Measurements from ENCODE around the gene LHX2.
"Not testable (repeated sequence)": the region's sequence is repeated elsewhere in the genome, so short reads cannot be mapped to it uniquely, and the experiment has no call there.

The LHX2 gene, protein sequence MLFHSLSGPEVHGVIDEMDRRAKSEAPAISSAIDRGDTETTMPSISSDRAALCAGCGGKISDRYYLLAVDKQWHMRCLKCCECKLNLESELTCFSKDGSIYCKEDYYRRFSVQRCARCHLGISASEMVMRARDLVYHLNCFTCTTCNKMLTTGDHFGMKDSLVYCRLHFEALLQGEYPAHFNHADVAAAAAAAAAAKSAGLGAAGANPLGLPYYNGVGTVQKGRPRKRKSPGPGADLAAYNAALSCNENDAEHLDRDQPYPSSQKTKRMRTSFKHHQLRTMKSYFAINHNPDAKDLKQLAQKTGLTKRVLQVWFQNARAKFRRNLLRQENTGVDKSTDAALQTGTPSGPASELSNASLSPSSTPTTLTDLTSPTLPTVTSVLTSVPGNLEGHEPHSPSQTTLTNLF

DNA sequence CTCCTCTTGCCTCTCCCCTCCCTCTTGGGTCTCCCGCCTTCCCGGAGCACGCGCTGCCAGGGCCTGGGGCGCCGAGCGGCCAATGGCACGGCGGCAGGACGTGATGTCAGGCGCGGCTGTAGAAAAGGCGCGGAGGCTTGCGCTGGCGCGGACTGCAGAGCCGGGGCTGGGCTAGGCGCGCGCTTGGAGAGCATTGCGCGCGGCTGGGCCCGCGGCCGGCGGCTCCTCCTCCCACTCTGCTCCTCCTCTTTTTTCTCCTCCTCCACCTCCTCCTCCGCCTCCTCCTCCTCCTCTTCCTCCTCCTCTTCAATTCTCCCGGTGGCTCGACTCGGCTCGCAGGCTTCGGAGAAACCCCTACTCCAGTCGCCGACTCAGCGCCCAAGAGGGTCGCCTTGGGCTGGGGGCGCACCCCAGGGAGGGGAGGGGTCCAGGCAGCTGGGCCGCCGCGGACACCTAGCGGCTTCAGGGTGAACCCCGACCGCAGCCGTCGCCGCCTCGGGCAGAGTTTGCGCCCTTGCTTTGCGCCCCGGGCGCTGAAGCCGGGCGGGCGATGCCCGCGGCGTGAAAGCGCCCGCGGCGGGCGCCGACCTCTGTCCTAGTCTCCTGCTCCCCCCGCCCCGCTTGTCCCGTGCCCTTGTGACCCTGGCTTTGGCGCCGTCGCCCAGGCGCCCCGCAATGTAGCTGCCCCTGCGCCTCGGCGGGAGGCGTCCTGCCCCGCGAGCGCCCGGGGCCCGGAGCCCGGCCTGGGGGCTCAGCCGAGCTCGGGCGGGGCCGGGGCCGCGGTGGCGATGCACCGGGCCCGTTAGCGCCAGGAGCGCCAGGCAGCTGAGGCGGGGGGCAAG, at the start of gene LHX2:
LHX2 (plus strand) TSS at position 309 of the 842 bp plus-strand sequence. CDS start 581 bp downstream, outside the sequence.
- DNase-seq (ENCODE audit: low spot score) = no peak

DNA sequence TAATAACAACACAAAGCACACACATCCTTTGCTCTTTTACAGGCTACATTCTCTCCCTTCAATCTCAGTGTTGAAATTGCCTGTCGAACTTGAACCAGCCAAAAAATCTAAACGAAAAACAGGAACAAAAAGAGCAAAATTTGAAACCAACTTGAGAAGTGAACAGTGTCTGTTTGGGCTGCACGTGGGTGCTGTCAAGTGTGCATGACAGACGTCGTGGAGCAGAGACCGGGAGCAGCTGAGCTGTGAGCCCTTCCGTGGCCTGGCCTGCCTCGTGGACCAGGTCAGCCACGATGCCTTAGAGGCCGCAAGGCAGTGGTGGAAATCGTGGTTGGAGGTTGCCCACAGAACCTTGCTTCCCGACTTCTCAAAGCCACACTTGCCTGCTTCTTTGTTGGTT, 46.8 kb upstream of the LHX2 start:
- no peak for DNase-seq (ENCODE audit: low spot score)

DNA sequence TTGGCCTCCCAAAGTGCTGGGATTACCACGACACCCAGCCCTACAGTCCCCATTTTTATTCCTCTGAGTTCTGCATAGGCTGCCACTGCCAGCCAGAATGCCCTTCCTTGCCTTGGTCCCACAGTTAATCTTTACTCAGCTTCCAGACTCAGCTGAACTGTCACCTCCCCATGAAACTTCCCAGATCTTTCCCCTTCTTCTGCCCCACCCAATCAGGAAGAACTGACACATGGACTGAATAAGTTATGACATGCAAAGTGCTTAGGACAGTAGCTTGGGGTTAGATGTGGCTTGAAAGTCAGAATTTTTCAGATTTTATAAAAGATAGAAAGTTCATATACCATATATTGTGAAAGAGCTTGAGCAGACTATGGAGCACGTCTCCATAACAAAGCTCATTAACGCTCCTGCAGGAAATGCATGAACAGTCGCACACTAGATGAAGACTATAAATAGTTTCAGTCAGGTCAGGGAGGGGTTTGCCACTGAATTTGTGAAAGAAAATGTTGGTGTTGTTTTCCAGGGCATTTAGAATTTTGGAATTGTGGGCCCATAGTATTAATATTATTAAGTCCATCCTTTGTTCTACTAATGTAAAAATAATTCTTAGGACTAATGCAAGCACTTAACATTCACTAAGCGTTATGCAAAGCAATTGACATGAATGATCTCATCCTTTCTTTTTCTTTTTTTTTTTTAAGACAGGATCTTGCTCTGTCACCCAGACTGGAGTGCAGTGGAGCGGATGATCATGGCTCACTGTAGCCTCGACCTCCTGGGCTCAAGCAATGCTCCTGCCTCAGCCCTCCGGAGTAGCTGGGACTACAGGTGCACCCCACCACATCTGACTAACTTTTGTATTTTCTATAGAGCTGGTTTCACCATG, 45.5 kb upstream of the LHX2 start:
- DNase-seq (ENCODE audit: low spot score) = no peak

DNA sequence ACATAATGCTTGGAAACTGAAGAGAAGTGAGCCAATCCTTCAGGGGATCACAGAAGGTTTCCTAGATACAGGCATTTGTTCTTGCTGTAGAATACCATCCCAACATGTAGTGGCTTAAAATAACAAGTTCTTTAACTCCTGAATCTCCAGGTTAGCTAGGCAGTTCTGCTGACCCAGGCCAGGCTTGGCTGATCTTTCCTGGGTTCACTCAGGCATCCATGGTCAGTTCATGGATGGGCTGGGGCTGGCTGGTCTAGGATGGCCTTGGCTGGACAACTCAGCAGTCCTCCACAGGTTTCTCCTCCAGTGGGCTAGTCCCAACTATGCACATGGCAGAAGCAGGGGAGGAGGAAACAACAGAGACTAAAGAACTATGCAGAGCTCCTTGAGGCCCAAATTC, 44.2 kb upstream of the LHX2 start:
- no peak for DNase-seq (ENCODE audit: low spot score)

DNA sequence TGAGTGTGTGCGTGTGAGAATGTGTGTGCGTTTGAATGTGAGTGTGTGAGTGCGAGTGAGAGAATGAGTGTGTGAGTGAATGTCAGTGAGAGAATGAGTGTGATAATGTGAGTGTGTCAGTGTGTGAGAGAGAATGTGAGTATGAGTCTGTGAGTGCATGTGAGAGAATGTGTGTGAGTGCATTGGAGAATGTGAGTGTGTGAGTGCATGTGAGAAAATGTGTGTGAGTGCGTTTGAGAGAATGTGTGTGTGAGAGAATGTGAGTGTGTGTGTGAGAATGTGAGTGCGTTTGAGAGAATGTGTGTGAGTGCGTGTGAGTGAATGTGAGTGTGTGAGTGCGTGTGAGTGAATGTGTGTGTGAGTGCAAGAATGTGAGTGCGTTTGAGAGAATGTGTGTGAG, 39.0 kb upstream of the LHX2 start:
- DNase-seq (ENCODE audit: low spot score) = no peak

DNA sequence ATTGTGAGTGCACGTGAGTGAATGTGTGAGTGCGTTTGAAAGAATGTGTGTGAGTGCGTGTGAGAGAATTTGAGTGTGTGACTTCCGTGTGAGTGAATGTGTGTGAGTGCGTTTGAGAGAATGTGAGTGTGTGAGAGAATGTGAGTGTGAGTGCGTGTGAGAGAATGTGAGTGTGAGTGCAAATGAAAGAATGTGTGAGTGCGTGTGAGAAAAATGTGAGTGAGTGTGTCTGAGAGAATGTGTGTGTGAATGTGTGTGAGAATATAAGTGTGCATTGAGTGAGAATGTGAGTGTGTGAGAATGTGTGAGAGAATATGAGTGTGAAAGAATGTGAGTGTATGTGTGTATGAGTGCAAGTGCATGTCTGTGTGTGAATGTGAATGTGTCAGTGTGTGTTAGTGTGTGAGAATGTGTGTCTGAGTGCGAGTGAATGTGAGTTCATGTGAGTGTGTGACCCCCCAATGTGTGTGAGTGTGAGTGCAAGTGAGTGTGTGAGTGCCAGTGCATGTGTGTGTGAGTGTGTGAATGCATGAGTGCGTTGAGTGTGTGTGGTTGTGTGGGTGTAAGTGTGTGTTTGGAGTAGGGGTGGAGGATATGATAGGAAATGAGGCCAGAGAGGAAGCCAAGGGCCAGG, 37.9 kb upstream of the LHX2 start:
- no peak for DNase-seq (ENCODE audit: low spot score)

DNA sequence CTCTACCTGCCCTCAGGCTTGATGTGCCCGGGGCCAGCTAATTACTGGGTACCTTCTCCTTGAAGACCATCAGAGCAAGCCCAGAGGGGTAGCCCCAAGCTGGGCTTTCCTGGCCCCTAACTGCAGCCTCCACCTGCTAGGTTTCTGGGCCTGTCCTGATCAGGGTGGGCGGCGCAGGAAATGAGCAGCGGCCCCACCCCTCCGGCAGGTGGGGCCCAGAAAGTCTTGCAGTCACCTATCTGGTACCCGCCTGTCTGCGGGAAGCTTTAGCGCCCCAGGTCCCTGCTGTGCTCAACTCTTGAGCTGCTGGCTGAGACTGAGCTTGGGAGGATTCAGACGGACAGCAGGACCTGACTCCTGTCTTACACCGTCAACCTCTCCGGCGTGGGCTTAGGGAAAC, 37.1 kb upstream of the LHX2 start:
- no peak for DNase-seq (ENCODE audit: low spot score)

DNA sequence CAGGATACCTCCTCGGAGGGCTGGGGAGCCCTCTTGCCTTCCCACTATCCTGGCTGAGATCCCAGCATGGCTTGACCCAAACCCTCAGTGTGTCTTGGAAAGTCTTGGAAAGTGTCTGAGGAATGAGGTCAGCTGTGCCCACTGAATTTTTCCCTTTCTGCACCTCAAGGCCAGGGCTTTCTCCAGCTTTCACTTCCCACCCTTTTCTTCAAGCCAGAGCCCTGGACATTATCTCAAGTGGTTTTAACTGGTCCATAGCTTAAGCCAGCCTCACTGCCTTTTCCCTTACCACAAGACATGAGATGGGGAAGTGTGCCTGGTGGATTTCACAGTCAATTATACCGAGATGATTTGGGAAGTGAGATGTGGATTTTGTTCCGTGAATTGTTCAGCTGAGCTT, 35.7 kb upstream of the LHX2 start:
- DNase-seq (ENCODE audit: low spot score) = no peak

DNA sequence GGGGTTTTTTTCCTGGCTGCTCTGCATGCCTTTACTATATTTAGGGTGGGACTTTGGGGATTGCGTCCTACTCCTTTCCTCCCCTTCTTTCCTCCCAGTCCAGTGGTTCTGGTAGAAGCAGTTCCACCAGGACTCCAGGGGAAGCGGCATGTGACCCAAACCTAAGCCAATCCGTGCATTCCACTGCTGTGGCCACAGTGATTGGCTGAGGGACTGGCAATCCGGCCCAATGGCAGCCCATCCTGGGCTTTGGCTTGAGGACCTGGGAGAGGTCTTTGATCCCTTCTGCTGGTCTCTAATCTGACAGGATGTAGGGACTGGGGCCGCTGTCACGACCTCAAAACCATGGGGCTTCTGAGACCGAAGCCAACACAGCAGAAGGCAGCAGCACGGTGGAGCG, 35.0 kb upstream of the LHX2 start:
- not testable (repeated sequence) for DNase-seq (ENCODE audit: low spot score)

DNA sequence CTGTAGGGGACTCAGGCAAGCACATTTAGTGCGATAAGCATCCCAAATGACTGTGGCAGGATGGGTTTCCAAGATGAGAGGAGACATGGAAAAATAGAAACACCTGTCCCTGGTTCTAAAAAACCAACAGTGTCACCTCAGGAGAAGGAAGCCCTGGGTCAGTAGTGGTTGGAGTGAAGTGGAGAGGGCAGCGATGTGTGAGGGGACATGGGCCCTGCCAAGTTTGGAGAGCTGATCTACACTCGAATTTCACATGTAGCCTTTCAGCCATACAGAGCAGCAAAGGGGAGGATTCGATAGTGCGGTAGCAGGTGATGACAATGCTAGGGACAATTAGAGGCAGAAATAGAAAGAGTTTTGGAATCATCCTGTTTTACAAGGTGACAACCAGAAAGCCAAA, 32.6 kb upstream of the LHX2 start:
- DNase-seq (ENCODE audit: low spot score) = no peak

DNA sequence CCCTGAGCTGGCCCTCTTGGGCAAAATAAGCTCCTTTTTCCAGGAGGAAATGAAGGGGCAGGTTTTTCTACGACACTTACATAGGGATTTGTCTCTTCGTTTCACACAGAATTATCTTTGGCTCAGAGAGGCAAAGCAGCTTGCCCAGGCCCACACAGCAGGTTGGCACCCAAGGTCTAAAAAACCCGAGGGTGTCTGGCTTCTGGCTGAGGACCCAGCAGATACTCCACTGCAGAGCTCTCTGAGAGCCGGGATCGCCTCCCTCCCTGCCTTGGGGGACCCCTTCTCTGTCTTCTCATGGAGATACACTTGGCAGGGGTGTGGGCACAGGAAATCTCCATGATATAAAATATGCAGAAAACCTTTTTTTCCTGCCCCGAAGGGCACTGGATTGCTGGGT, 29.0 kb upstream of the LHX2 start:
- DNase-seq (ENCODE audit: low spot score) = no peak

DNA sequence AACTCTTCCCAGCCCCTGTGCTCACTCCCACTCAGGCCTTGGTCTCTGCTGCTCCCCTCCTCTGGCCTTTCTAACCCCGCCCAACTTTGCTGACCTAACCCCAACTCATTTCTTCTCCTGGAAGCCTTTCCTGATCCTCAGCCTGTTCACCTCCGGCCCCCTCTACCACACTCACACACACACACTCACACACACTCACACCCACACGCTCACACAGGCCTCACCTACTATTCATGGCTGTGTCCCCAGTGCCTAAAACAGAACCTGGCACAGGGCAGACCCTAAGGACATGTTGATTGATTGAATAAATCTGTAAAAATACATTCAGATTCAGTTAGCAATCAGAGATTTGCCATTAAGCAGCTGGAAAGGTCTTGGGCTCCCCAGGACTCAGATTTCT, 28.5 kb upstream of the LHX2 start:
- DNase-seq (ENCODE audit: low spot score) = no peak

DNA sequence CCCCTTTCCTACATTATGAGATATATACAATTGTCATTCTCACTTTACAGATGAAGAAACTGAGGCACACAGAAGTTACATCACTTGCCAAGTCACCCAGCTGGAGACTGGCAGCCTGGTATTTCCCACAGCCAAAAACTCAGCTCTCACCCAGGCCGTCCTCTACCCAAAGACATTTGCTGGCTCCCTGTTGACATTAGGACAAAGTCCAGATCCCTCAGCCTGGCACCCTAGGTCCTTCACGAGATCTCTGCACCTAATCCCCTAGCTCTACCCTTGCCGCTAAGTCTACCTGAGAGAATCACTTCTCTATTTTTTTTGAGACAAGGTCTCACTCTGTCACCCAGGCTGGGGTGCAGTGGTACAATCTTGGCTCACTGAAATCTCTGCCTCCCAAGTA, 26.8 kb upstream of the LHX2 start:
- no peak for DNase-seq (ENCODE audit: low spot score)

DNA sequence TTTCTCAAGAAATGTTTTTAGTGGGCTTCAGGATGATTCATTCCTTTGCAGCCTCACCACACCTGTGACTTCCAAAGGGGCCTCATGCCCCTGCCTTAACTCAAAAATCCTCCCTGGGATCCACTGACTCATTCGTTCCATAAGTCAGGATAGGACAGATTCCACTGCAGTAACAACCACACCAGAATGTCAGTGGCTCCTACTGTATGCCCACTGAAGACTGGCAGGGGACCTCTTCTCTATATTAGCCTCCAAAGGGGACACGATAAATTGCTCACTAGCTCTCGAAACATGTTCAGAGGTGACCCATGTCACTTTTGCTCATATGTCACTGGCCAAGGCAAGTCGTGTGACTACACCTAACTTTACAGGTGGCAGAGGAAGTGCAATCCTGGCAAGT, 25.7 kb upstream of the LHX2 start:
- DNase-seq (ENCODE audit: low spot score) = no peak

DNA sequence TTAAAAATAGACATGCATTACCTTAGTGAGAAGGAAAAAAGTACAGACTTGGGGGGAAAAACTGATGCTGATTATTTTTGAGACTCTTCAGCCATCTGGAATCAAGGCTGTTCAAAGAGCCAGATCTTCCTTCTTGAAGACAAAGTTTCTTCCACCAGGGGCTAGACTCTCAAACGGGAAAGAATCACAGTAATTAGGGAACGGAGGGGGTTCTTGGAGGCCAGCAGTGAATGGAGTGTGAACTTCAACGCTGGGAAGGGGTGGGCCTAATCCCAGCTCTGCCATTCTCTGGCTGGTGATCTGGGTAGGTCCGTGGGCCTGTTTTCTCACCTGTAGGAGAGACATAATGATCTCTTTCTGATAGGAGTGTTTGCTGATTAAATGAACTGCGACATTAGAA, 21.1 kb upstream of the LHX2 start:
- DNase-seq (ENCODE audit: low spot score) = no peak

DNA sequence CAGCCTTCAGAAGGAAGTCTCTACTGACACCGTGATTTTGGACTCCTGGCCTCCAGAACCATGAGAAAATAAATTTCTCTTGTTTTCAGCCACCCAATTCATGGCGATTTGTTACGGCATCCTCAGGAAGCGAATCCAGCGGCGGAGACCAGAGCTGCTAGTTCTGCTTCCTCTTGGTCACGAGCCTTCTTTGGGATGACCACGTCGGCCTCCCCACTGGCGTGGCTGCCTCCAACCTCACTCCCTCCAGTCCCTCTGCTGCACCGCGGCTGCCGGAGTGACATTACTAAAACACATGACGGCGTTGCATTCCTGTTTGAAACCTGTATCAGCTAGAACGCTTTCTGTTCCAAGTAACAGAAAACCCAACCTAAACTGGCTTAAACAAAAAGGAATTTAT, 18.9 kb upstream of the LHX2 start:
- not testable (repeated sequence) for DNase-seq (ENCODE audit: low spot score)

DNA sequence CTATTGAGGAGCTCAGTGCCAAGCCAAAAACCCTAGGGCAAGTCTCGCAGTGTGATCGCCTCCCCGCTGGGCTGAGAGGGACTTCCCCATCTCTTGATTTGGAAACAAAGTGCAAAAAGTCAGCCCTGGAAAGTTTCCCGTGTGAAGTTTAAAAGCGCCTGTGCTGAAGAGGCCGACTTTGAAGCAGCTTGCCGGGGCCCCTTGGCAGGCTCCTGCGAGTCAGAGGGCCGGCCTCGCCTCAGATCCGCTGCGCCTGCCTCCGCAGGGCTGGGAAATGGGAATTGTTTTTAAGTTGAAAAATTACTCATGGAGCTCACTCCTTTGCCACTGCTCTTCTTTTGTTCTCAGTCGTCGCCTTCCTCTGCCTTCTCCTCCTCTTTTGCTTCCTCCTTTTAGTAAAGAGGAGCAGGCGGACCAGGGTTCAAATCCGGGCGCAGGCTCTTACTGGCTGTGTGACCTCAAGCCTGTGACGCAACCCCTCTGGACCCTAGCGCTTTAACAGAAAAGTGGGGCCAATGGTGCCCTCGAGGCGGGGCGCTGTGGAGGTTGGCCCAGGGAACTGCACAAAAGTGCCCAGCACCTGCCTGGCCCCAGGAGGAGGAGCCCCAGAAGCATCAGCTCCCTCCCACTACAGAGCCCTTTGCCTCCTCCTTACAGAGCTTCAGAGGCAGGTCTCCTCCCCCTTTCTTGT, 14.7 kb upstream of the LHX2 start:
- DNase-seq (ENCODE audit: low spot score) = no peak

DNA sequence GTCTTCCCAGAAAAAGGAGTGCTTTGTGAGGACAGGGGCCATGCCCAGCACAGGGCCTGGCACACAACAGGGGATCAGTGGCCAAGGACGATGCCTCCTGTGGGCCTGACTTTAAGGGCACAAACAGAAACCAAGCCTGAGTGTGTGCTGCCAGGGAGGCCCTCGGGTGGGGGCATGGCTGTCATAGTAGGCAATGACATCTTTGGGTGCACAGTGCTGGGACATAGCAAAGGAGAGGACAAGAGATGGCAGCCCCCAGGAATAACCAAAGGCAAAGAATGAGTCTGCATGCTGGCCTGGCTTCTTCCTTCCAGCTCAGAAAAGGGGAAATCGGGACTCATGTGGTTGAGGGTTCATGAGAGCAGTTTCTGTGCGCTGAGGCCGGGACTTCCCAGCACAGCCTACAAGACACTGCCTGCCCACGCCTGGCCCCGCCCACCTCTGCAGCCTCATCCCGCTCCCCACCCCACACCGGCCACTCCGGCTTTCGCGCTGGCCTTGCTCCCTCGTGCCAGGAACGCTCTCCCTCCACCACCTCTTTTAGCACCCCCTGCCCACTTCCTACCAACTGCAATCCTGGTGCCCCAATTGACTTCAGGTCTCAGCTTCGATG, 13.8 kb upstream of the LHX2 start:
- DNase-seq (ENCODE audit: low spot score) = no peak

DNA sequence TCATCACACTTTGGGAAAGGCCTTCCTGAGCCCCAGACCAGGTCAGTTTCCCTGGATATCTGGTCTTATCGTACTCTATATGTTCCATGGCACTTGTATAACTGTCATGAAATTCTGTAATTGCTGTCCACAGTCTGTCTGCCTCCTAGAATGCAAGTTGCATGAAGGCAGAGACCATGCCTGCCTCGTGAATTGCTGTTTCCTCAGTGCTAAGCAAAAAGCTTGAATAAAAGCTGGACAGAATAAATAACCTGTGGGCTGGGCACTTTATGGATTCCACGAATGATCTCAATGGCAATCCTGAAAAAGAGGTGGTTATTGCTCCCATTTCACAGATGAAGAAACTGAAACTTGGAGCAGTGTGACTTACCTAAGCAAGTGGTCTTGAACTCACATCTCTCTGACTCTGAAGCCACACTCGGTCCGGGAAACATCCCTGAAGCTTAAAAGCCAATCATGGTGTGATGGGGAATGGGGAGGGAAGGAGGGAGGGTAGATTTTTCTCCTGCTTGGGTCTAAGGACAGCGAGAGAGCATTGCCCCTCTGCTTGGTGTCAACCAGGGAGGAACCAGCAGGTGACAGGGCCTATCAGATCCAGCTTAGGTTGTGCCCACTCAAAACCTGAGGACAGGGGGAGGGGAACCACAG, 13.2 kb upstream of the LHX2 start:
- no peak for DNase-seq (ENCODE audit: low spot score)

DNA sequence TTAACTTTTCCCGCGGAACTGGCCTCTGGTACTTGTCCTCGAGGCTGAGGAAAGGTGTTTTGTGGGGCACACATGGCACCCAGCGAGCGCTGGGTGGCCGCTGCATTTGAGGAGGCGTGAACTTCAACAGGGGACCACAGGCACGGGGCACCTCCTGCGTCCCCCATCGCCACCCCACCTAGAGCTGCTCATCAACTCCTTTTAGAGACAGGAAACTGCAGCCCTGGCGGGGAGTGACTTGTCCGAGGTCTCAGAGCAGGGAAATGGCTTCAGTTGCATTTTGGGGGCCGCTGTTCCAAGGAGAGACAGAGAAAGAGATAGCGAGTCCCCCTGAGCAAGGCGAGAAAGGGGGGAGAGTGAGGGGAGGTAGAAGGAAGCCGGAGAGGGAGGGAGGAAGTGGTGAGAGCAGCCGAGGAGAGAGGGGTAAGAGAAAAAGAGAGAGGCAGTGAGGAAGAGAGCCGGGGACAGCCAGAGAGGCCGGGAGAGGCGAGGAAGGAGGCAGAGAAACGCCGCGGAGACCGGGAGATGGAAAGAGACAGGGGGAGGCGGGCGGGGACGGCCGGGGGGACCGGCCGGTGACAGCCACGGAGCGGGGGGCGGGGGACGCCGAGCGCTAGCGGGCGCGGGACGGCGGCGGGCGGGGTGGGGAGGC, 12.5 kb upstream of the LHX2 start:
- no peak for DNase-seq (ENCODE audit: low spot score)
